Naive thymus-derived CD8-positive, alpha-beta T cell (primary cell): ENCODE results near the gene ZEB2. TPM values are rescaled to one million over a fixed set of nuclear protein-coding genes. Genes with fewer than 3 reads are reported as not detected.

ENCODE experiments used
- ATAC-seq, 2 donors: fragments of 150-1000 bp; cut with Tn5 transposase in 1 of 2; sonication (Bioruptor Pico), chemical (Tn5 transposase) in 1 of 2; 1 replicate in 1 of 2; 2 replicates in 1 of 2; pipeline ENCODE4 v1.10.0; 2021; ENCODE audit warnings: mild to moderate bottlenecking in 2 of 2, moderate library complexity in 2 of 2
- POLR2A ChIA-PET: fragments of 350-600 bp; sonication (Branson Sonifier 250); formaldehyde crosslinking; loops from one replicate; lab custom pipeline; 2021; ENCODE audit warnings: antibody characterized with exemption; lab: Charles Lee
- DNase-seq, 10 donors: peaks; one replicate each; pipeline versions ENCODE4 v3.0.0 to v3.0.0-alpha.2; 2020 to 2022
- H3K27ac Mint-ChIP-seq, 10 donors: one replicate each; pipeline ENCODE4 v1.8.0; 2020 to 2022; ENCODE audit warnings: mild to moderate bottlenecking in 10 of 10, mixed read lengths in 10 of 10, moderate library complexity in 4 of 10, inconsistent platforms in 1 of 10
- H3K27me3 Mint-ChIP-seq, 5 donors: one replicate each; pipeline ENCODE4 v1.8.0; 2021 to 2022; ENCODE audit warnings: mixed read lengths in 5 of 5
- H3K36me3 Mint-ChIP-seq, 3 donors: one replicate each; pipeline ENCODE4 v1.8.0; 2020 to 2022; ENCODE audit warnings: mixed read lengths in 3 of 3, mild to moderate bottlenecking in 2 of 3, inconsistent platforms in 1 of 3
- H3K4me1 Mint-ChIP-seq, 4 donors: one replicate each; pipeline ENCODE4 v1.8.0; 2021 to 2022; ENCODE audit warnings: mixed read lengths in 4 of 4
- H3K4me3 Mint-ChIP-seq, 10 donors: one replicate each; pipeline ENCODE4 v1.8.0; 2020 to 2022; ENCODE audit warnings: mild to moderate bottlenecking in 10 of 10, mixed read lengths in 10 of 10, moderate library complexity in 6 of 10, inconsistent platforms in 1 of 10
- H3K9me3 Mint-ChIP-seq, 9 donors: one replicate each; pipeline ENCODE4 v1.8.0; 2020 to 2022; ENCODE audit warnings: mixed read lengths in 9 of 9, mild to moderate bottlenecking in 3 of 9, inconsistent platforms in 1 of 9, moderate library complexity in 1 of 9
- polyA plus RNA-seq, 3 donors: library from polyadenylated mRNA; unstranded; fragments of 300-500 nt; fragmentation: Illumina TruSeq; gene quantifications; one replicate each; pipeline ENCODE4 v1.2.3, GENCODE V29; 2021
- total RNA-seq, 8 experiments: library from RNA in 2 of 8; stranded (reverse) in 2 of 8; gene quantifications; one replicate each; pipeline ENCODE4 v1.2.3 and lab custom pipeline; 2021 to 2026

ZEB2 gene
- total and polyA plus RNA-seq, 5 experiments from 2014 or later = 0.08 to 18.8 (median 8.2) TPM

DNA sequence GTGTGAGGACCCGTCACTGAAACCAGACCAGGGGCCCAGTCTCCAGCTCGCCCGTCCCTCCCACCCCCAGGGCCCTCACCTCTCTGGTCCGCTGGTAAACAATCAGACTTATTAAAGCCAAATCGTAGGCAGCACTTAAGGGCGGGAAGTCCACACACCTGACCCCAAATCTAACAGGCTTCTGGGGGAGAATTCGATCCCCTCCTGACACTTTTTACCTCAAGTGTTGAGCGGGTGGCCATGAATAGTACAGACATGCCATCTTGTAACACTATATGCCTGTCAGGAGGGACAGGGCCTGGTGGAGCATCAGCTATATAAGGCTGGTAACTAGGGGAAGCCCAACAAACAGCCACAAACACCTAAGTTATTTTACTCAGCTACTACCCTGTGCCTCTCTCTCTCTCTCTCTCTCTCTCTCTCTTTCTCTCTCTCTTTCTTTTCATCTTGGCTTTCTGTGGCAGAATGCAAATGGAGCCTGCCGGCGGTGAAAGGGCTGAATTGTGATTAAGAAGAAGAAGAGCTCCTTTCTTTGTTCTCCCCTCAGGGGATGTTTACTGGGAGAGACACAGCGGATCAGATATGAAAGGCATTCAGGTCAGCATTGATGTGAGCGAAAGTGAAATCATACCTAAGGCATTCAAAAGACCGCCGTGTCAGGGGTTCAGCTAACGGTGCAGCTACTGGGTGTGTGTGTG is 9.5 kb downstream of the ZEB2 start:
- Mint-ChIP-seq H3K36me3 (no peaks in the 10 kb centered on the region), H3K27ac (peak overlapping the region in 5 of 10 donors; percentile 41 to 92 (median 89)), H3K4me1 (peaks cover under 1 to 93% (median 3%) of the 10 kb centered on the region in 4 donors), H3K9me3 (no peaks in the 10 kb centered on the region), H3K4me3 (peak overlapping the region in 8 of 10 donors; percentile 7 to 90 (median 46)), H3K27me3 (peaks cover 13 to 42% (median 30%) of the 10 kb centered on the region in 5 donors)
- ATAC-seq (peak; percentile 64 to 71), DNase-seq (peak in 1 of 10 donors; percentile 49)
- POLR2A ChIA-PET = no interaction called here

GRCh38 chr2:144509879-144510221 is 10.1 kb downstream of the ZEB2 start:
- peak overlapping the region in 3 of 10 donors; percentile 51 to 89 (median 73) for H3K27ac Mint-ChIP-seq
- H3K27me3 Mint-ChIP-seq = peaks cover 10 to 42% (median 30%) of the 10 kb centered on the region in 5 donors
- H3K4me3 Mint-ChIP-seq = no peak overlapping the region
- H3K9me3 Mint-ChIP-seq = no peaks in the 10 kb centered on the region
- ATAC-seq (no peak), DNase-seq (no peak)
- H3K36me3 Mint-ChIP-seq = no peaks in the 10 kb centered on the region
- POLR2A ChIA-PET = no interaction called here
- peaks cover 0 to 93% (median 0%) of the 10 kb centered on the region in 4 donors for H3K4me1 Mint-ChIP-seq

DNA sequence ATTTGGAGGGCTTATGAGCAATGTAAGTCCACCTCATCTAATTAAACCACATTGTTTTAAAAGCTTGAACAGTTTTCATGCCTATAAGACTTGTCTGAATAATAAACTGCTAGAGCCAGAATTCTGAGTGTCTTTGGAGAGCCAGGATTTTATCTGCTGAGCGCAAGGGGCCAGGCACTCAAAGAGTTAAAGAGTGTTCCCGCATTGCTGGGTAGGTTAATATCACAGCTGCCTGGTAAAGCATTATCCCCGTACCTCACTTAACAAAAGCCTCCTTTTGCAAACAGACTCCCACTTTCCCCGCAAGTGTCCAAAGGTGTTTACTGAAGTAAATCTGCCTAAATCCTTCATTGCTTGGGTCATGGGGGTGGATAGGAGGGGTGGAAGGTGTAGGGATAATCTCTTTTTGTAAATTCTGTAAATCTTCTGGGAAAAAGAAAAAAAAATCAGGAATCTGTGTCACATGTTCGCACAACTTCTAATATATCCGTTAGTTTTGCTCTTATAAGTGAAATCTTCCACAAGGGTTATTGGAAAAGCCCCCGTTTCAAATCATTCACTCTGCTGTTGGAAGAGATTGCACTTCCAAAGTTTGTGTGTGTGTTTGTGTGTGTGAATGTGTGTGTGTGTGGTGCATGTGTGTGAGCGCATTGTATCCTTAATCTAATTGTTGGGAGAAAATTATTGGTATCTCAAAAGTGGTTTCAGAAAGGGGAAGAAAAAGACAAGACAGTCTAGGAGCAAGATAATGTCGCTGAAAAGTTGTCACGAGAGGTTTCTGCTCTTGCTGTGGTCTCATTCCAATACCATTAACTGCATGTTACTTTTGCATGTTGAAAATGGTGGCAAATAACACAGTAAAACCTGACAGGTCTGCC is 10.7 kb downstream of the ZEB2 start:
- Mint-ChIP-seq H3K27ac (peak overlapping the region in 5 of 10 donors; percentile 7 to 89 (median 51)), H3K36me3 (no peaks in the 10 kb centered on the region), H3K4me1 (peaks cover 0 to 93% (median 0%) of the 10 kb centered on the region in 4 donors), H3K27me3 (peaks cover 8 to 44% (median 26%) of the 10 kb centered on the region in 5 donors), H3K9me3 (no peaks in the 10 kb centered on the region), H3K4me3 (peak overlapping the region in 2 of 10 donors; percentile 22 to 61)
- ATAC-seq (no peak), DNase-seq (no peak)
- POLR2A ChIA-PET = no interaction called here

DNA sequence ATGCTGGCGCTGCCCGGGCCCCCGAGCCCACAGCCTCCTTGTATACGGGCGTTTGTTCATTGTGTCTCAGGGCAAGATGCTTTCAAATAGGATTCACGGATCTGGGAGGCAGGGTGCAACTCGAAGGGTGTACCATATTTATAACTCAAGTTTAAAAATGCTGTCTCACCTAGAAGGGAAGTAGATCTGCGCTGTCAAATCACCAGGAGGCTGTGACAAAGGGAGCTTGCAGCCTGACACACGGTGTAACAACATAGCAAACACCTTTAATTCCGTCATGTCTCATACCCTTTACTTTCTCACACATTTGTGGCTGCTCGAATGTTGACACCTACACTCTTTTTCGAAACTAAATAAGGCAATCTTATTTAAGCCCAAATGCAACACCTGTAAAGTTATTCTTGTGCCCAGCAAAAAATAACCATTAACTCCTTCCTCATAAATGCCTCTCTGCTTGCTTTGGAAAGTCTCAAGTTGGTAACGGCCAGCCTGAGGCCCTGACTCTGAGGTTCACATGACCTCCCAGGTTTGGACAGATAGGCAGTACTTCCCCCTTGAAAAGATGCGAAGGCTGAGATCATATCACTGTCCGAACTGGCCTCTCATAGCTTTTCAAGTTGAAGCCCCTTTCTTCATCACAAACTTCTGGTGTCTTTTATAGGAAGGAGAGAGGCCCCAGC is 11.6 kb downstream of the ZEB2 start:
- peaks cover 3 to 39% (median 17%) of the 10 kb centered on the region in 5 donors for H3K27me3 Mint-ChIP-seq
- H3K4me1 Mint-ChIP-seq = peaks cover 0 to 92% (median 0%) of the 10 kb centered on the region in 4 donors
- no peaks in the 10 kb centered on the region for H3K9me3 Mint-ChIP-seq
- ATAC-seq (no peak), DNase-seq (peak in 1 of 10 donors; percentile 35)
- no peaks in the 10 kb centered on the region for H3K36me3 Mint-ChIP-seq
- H3K27ac Mint-ChIP-seq = peak overlapping the region in 4 of 10 donors; percentile 42 to 89 (median 76)
- POLR2A ChIA-PET = no interaction called here
- peak overlapping the region in 2 of 10 donors; percentile 56 to 61 for H3K4me3 Mint-ChIP-seq

DNA sequence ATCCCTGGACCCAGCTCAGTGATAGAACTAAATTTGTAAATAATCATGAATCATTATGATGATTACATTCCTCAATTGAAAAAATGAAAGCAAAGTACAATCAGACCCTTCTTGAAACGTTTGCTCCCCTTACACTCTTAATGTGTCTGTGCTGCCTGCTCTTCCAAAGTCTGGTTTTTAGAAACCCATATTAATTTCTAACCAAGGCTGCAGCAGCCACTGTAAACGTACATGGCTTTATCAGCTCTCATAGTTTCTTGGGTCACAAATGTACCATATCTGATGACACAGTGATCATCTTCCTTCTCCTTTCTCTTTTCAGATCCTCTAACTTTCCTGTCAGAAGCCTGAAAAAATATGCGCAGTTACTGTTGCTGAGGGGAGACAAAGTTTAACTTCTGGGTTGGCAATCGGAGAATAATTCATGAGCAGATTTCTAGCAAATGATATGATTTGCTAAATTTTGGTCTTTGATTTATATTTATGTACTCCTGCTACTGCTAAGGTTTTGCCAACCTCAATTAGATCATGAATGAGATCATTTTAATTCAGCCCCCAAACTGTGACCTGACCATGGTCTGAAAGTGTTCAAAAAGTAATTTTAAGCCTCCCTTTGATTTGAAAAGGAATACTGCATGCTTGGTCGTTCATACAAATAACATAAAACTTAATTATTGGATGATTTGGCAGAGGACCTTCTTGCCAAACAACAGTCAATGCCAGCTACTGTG is 12.3 kb downstream of the ZEB2 start:
- Mint-ChIP-seq H3K36me3 (no peaks in the 10 kb centered on the region), H3K4me3 (peak overlapping the region in 2 of 10 donors; percentile 56 to 61), H3K27ac (peak overlapping the region in 4 of 10 donors; percentile 42 to 89 (median 76)), H3K9me3 (no peaks in the 10 kb centered on the region), H3K4me1 (peaks cover 0 to 87% (median 0%) of the 10 kb centered on the region in 4 donors), H3K27me3 (peaks cover 2 to 33% (median 10%) of the 10 kb centered on the region in 5 donors)
- ATAC-seq (no peak), DNase-seq (no peak)
- POLR2A ChIA-PET = no interaction called here

DNA sequence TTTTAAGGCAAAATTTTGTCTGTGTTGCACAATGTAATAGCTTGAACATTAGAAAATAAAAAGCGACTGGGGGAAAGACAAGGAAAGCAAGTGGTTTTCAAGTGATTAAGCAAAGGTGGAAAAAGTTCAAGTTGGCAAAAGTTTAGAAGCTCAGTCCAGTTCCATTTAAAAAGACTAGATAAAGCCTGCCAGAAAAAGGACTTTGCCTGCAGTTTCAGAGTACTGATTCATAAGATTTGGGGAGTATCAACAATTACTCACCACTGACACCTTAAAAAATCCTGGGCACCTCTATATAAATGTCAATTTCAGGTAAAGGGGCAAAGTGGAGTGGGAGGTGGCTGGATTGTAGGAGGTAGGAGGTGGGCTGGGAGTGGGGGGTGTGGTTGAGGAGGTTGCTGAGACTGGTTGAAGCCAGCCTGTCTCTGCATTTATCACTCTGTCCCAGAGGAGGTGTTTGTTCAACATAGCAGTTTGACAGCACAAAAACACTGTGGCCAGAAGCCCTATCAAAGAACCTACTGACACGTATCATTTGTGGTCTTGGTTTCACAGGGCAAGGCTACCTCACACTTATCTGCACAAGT is 14.6 kb downstream of the ZEB2 start:
- Mint-ChIP-seq H3K27me3 (peaks cover 0 to 30% (median 5%) of the 10 kb centered on the region in 5 donors), H3K4me3 (peak overlapping the region in 2 of 10 donors; percentile 33 to 83), H3K36me3 (no peaks in the 10 kb centered on the region), H3K27ac (peak overlapping the region in 3 of 10 donors; percentile 36 to 93 (median 74)), H3K4me1 (peaks cover 0 to 73% (median 0%) of the 10 kb centered on the region in 4 donors), H3K9me3 (no peaks in the 10 kb centered on the region)
- POLR2A ChIA-PET = no interaction called here
- peak; percentile 22 to 42 for ATAC-seq
- no peak for DNase-seq

- peaks cover 0 to 24% (median 3%) of the 10 kb centered on the region in 5 donors for H3K27me3 Mint-ChIP-seq
- peaks cover 0 to 70% (median 0%) of the 10 kb centered on the region in 4 donors for H3K4me1 Mint-ChIP-seq
- no peak for DNase-seq
- peak overlapping the region in 2 of 10 donors; percentile 54 to 93 for H3K27ac Mint-ChIP-seq
- peak overlapping the region in 1 of 10 donors; percentile 70 for H3K4me3 Mint-ChIP-seq
- no peak for ATAC-seq
- POLR2A ChIA-PET = no interaction called here
- H3K9me3 Mint-ChIP-seq = no peaks in the 10 kb centered on the region
- no peaks in the 10 kb centered on the region for H3K36me3 Mint-ChIP-seq
Measured at GRCh38 chr2:144504218-144504641, 15.7 kb downstream of the ZEB2 start.

- no peak for ATAC-seq
- Mint-ChIP-seq H3K4me1 (peaks cover 0 to 63% (median 0%) of the 10 kb centered on the region in 4 donors), H3K27me3 (peaks cover 0 to 14% (median 3%) of the 10 kb centered on the region in 5 donors), H3K27ac (peak overlapping the region in 1 of 10 donors; percentile 49), H3K36me3 (no peaks in the 10 kb centered on the region), H3K4me3 (peak overlapping the region in 1 of 10 donors; percentile 19), H3K9me3 (no peaks in the 10 kb centered on the region)
- DNase-seq = no peak
- POLR2A ChIA-PET = no interaction called here
Measured at GRCh38 chr2:144503242-144503641, 16.7 kb downstream of the ZEB2 start.

- POLR2A ChIA-PET = no interaction called here
- Mint-ChIP-seq H3K9me3 (no peaks in the 10 kb centered on the region), H3K4me1 (peaks cover 0 to 57% (median 0%) of the 10 kb centered on the region in 4 donors), H3K27ac (peak overlapping the region in 1 of 10 donors; percentile 29), H3K27me3 (peaks cover 0 to 11% (median 3%) of the 10 kb centered on the region in 5 donors), H3K36me3 (no peaks in the 10 kb centered on the region), H3K4me3 (no peak overlapping the region)
- DNase-seq (no peak), ATAC-seq (no peak)
Measured at GRCh38 chr2:144502369-144502768, 17.6 kb downstream of the ZEB2 start.

DNA sequence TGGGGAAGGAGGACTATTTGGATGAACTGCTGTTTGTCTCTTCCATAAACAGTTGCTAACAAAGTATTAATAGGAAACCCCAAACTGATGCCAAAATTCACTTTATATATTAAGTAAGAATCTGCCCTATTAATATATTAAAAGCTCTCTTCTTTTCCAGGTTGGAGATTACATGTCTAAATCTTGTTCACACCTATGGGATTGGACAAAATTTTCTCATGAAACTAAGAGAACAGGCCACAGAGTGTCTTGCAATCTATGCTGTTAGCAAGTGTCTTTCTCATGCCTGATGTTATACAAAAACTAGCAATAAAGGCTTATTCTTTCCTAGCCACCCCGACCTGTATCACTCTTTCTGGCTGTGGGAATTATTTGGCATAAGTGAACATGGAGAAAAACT is 18.3 kb downstream of the ZEB2 start:
- Mint-ChIP-seq H3K9me3 (no peaks in the 10 kb centered on the region), H3K27ac (peak overlapping the region in 2 of 10 donors; percentile 10 to 29), H3K4me3 (no peak overlapping the region), H3K4me1 (peaks cover 0 to 56% (median 0%) of the 10 kb centered on the region in 4 donors), H3K36me3 (no peaks in the 10 kb centered on the region), H3K27me3 (peaks cover 0 to 11% (median 0%) of the 10 kb centered on the region in 5 donors)
- ATAC-seq = no peak
- no peak for DNase-seq
- POLR2A ChIA-PET = no interaction called here

DNA sequence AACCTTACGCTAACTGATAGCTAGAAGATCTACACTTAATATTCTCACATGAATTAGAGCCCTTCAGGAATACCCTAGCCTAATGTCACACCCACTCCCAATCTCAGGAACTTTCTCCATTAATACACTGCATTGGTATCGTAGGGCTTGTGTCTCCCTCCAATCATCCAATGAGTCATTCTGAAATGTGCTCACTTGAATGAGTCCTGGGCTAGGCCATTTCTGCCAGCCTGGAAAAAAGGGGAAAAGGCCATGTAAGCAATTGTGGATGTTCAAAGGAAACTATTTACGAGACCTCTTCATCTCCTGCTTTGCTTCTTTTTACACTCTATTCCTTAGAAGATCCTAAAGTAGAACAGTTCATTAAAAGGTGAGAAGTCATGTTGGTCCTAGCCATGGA is 18.8 kb downstream of the ZEB2 start:
- Mint-ChIP-seq H3K4me3 (no peak overlapping the region), H3K27ac (peak overlapping the region in 1 of 10 donors; percentile 45), H3K4me1 (peaks cover 0 to 56% (median 0%) of the 10 kb centered on the region in 4 donors), H3K36me3 (no peaks in the 10 kb centered on the region), H3K27me3 (peaks cover 0 to 11% (median 0%) of the 10 kb centered on the region in 5 donors), H3K9me3 (no peaks in the 10 kb centered on the region)
- DNase-seq = no peak
- POLR2A ChIA-PET = interaction anchor here (0.7 kb wide), 1 partner anchor 63 kb away, joined by 3 read pairs; no protein-coding TSS in a partner anchor
- no peak for ATAC-seq
